ENCODE results near the gene LIN37. TPM values are rescaled to one million over a fixed set of nuclear protein-coding genes. Genes with fewer than 3 reads are reported as not detected.

The LIN37 gene
- total RNA-seq, 1 experiment from 2014 or later, result 6.4 TPM

DNA sequence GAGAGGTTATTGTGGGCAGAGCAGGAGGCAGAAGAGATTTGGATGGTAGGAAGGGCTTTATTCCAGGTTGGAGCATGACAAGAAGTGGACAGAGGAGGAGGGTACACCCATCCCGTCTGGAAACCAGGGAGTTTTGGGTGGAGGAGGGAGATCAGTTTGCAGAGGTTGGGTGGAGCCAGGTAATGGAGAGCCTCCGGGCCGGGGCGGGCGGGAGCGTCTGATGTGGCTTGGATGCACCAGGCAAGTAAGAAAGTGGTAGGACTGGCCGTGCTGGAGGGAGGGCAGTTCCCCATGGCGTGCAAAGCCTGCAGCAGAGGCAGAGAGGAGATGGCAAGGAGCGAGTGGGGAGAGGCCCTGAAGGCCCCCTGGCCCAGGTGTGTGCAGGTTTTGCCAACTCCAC is 17.0 kb upstream of the LIN37 start (continued):
- no peak for TF ChIP-seq ATF6 (CRISPR knock-in tag; IDR thresholded peaks at IDR 0.05)
- TF ChIP-seq FOXK1 (CRISPR knock-in tag; IDR thresholded peaks at IDR 0.05), result no peak
- no peak for TF ChIP-seq USF2 (CRISPR knock-in tag; IDR thresholded peaks at IDR 0.05)
- TF ChIP-seq JUN (CRISPR knock-in tag; IDR thresholded peaks at IDR 0.05), result no peak
- no peak for TF ChIP-seq AFF4 (CRISPR knock-in tag; IDR thresholded peaks at IDR 0.05; ENCODE audit: borderline replicate concordance)
- TF ChIP-seq, protein P1, sequence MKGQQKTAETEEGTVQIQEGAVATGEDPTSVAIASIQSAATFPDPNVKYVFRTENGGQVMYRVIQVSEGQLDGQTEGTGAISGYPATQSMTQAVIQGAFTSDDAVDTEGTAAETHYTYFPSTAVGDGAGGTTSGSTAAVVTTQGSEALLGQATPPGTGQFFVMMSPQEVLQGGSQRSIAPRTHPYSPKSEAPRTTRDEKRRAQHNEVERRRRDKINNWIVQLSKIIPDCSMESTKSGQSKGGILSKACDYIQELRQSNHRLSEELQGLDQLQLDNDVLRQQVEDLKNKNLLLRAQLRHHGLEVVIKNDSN (CRISPR knock-in tag; IDR thresholded peaks at IDR 0.05), result no peak
- no peak for TF ChIP-seq AR (CRISPR knock-in tag; IDR thresholded peaks at IDR 0.05)
- no peak for TF ChIP-seq CBFB (CRISPR knock-in tag; IDR thresholded peaks at IDR 0.05; ENCODE audit: low read depth)
- no peak for TF ChIP-seq ELF4 (CRISPR knock-in tag; IDR thresholded peaks at IDR 0.05; ENCODE audit: low read depth)

DNA sequence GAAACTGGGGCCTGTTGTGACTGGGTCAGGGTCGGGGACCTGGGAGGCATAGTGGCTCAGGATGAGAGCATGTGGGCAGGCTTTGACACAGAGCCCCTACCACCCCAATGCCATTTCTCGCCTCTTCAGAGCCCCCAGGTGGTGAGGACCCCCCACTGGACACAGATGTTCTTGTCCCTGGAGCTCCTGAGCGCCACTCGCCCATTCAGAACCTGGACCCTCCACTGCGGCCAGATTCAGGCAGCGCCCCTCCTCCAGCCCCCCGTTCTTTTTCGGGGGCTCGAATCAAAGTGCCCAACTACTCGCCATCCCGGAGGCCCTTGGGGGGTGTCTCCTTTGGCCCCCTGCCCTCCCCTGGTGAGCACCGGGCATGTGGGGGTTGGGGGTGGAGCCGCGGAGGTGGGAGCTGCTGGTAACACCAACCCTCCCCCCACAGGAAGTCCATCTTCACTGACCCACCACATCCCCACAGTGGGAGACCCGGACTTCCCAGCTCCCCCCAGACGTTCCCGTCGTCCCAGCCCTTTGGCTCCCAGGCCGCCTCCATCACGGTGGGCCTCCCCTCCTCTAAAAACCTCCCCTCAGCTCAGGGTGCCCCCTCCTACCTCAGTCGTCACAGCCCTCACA is 16.5 kb upstream of the LIN37 start:
- peaks cover 58% of the 10 kb centered on the region for H3K36me3 Mint-ChIP-seq
- DNase-seq (ENCODE audit: low spot score) (no peak), ATAC-seq (no peak)
- H3K4me1 Mint-ChIP-seq, result 0 out of 2 replicates have a peak, but pooled peaks cover 2% of the 10 kb centered on the region
- no peak for TF ChIP-seq ZNF219 (CRISPR knock-in tag; IDR thresholded peaks at IDR 0.05; ENCODE audit: borderline replicate concordance)
- TF ChIP-seq TP53 (CRISPR knock-in tag; IDR thresholded peaks at IDR 0.05), result no peak
- TF ChIP-seq, protein P2, sequence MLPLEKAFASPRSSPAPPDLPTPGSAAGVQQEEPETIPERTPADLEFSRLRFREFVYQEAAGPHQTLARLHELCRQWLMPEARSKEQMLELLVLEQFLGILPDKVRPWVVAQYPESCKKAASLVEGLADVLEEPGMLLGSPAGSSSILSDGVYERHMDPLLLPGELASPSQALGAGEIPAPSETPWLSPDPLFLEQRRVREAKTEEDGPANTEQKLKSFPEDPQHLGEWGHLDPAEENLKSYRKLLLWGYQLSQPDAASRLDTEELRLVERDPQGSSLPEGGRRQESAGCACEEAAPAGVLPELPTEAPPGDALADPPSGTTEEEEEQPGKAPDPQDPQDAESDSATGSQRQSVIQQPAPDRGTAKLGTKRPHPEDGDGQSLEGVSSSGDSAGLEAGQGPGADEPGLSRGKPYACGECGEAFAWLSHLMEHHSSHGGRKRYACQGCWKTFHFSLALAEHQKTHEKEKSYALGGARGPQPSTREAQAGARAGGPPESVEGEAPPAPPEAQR (CRISPR knock-in tag; IDR thresholded peaks at IDR 0.05), result no peak
- no peak for TF ChIP-seq JUN (CRISPR knock-in tag; IDR thresholded peaks at IDR 0.05)
- no peak for TF ChIP-seq KAT7 (CRISPR knock-in tag; IDR thresholded peaks at IDR 0.05; ENCODE audit: borderline replicate concordance)
- H3K9me3 Mint-ChIP-seq, result no peaks in the 10 kb centered on the region
- CTCF ChIA-PET, result no interaction called here
- POLR2A ChIA-PET, result interaction anchor here (1.7 kb wide), 1 partner anchor 9 kb away, joined by 6 read pairs; no protein-coding TSS in a partner anchor
- H3K27ac Mint-ChIP-seq, result no peak overlapping the region
- H3K4me3 Mint-ChIP-seq, result no peak overlapping the region
- H3K27me3 Mint-ChIP-seq (ENCODE audit: low read depth), result no peaks in the 10 kb centered on the region
